GM23248 (cell line): ENCODE measurements around the gene CYP2F1. TPM values are rescaled to one million over a fixed set of nuclear protein-coding genes. Genes with fewer than 3 reads are reported as not detected.

Source experiments
- DNase-seq: peaks from one replicate; pipeline ENCODE4 v3.0.0-alpha.2; 2015
- H2AFZ ChIP-seq: fragments of 200-600 bp; sonication (generic); 2 replicates; pipeline ENCODE4 v1.6.1; 2016; ENCODE audit warnings: antibody characterized with exemption
- H3F3A ChIP-seq: fragments of 200-600 bp; sonication (generic); 2 replicates; pipeline ENCODE4 v1.6.1; 2016; ENCODE audit warnings: mild to moderate bottlenecking, antibody characterized with exemption, mixed run types; ENCODE audit not compliant: insufficient read depth
- H3K27ac ChIP-seq: fragments of 200-600 bp; sonication (generic); 2 replicates; pipeline ENCODE4 v1.5.1; 2016; ENCODE audit warnings: mild to moderate bottlenecking
- H3K27me3 ChIP-seq: fragments of 200-600 bp; sonication (generic); replicated peaks from 2 replicates; pipeline ENCODE4 v1.6.1; 2016; ENCODE audit warnings: mild to moderate bottlenecking; ENCODE audit not compliant: insufficient read depth
- H3K36me3 ChIP-seq: fragments of 200-600 bp; sonication (generic); 2 replicates; pipeline ENCODE4 v1.6.1; 2016; ENCODE audit warnings: low read depth, mild to moderate bottlenecking
- H3K4me1 ChIP-seq: fragments of 200-600 bp; sonication (generic); 2 replicates; pipeline ENCODE4 v1.6.1; 2016; ENCODE audit warnings: mild to moderate bottlenecking; ENCODE audit not compliant: insufficient read depth
- H3K4me2 ChIP-seq: fragments of 200-600 bp; sonication (generic); one replicate; pipeline ENCODE4 v1.6.1; 2016; ENCODE audit warnings: mild to moderate bottlenecking; ENCODE audit not compliant: unreplicated experiment
- H3K4me3 ChIP-seq: fragments of 200-600 bp; sonication (generic); 2 replicates; pipeline ENCODE4 v1.5.1; 2016; ENCODE audit warnings: mild to moderate bottlenecking
- H3K79me2 ChIP-seq: fragments of 200-600 bp; sonication (generic); 2 replicates; pipeline ENCODE4 v1.6.1; 2016; ENCODE audit warnings: mild to moderate bottlenecking; ENCODE audit not compliant: insufficient read depth
- H3K9ac ChIP-seq: fragments of 200-600 bp; sonication (generic); 2 replicates; pipeline ENCODE4 v1.6.1; 2016; ENCODE audit warnings: mild to moderate bottlenecking
- H3K9me2 ChIP-seq: fragments of 200-600 bp; sonication (generic); 2 replicates; pipeline ENCODE4 v1.6.1; 2016; ENCODE audit warnings: mixed run types, mild to moderate bottlenecking, moderate library complexity; ENCODE audit not compliant: insufficient read depth
- H3K9me3 ChIP-seq: fragments of 200-600 bp; sonication (generic); one replicate; pipeline ENCODE4 v1.6.1; 2017; ENCODE audit warnings: low read depth
- H4K20me1 ChIP-seq: fragments of 200-600 bp; sonication (generic); 2 replicates; pipeline ENCODE4 v1.6.0; 2016; ENCODE audit not compliant: insufficient read depth
- EZH2 ChIP-seq: fragments of 200-600 bp; sonication (generic); IDR thresholded peaks from 2 replicates; pipeline ENCODE4 v1.6.1; 2018; ENCODE audit warnings: antibody characterized with exemption, mild to moderate bottlenecking; ENCODE audit not compliant: insufficient read depth, poor library complexity, severe bottlenecking
- EZH2phosphoT487 ChIP-seq: fragments of 200-600 bp; sonication (generic); IDR thresholded peaks from 2 replicates; pipeline ENCODE4 v1.6.1; 2018; ENCODE audit warnings: antibody characterized with exemption, moderate library complexity, mild to moderate bottlenecking, low read depth; ENCODE audit not compliant: insufficient read depth
- WGBS, 2 experiments: methylation state at CpG; one replicate each; pipeline ENCODE4 v1.1.6; 2015 to 2017; ENCODE audit warnings: low lambda C conversion rate in 2 of 2, low coverage in 1 of 2; ENCODE audit errors: missing lambda C conversion rate in 2 of 2; 5-methylcytosine and 5-hydroxymethylcytosine counted together
- in situ Hi-C: fragments of 300-500 bp; cut with MboI; formaldehyde crosslinking; loops from 2 replicates; pipeline ENCODE4 v1.15.0; 2020
- polyA plus RNA-seq: library from polyadenylated mRNA; unstranded; fragments of >200 nt; fragmentation: Nextera tagmentation; extraction: Ambion mirVana; gene quantifications from 2 replicates; pipeline ENCODE4 v1.2.1, GENCODE V29; 2016
- total RNA-seq: library from RNA; depleted of rRNA; stranded (reverse); fragments of >200 nt; shearing (Covaris generic); gene quantifications from 2 replicates; pipeline ENCODE4 v1.2.3, GENCODE V29; 2014; rRNA removed

Gene CYP2F1
- total RNA-seq (not detected in 2 replicates), polyA plus RNA-seq (not detected in 2 replicates)

GRCh38 chr19:41114132-41114531 lies at the start of gene CYP2F1:
TSS of gene CYP2F1 (plus strand) at chr19:41114432. CDS start at chr19:41116189, 1,757 bp downstream.
- DNase-seq = no peak
- TF ChIP-seq EZH2phosphoT487 (no peak), EZH2 (no peak)

GRCh38 chr19:41064974-41065569 lies 49.2 kb upstream of the CYP2F1 start:
- H3K4me1 ChIP-seq = no peaks in the 10 kb centered on the region
- no peak overlapping the region for H3K9ac ChIP-seq
- H3K9me3 ChIP-seq = no peaks in the 10 kb centered on the region
- H3K4me2 ChIP-seq = no peak overlapping the region
- no peaks in the 10 kb centered on the region for H3F3A ChIP-seq
- H2AFZ ChIP-seq = no peak overlapping the region
- no peaks in the 10 kb centered on the region for H3K36me3 ChIP-seq
- H3K27me3 ChIP-seq = 0 out of 2 replicates have a peak, but pooled peaks cover 14% of the 10 kb centered on the region
- in situ Hi-C loops = no loop called here
- TF ChIP-seq EZH2 (no peak), EZH2phosphoT487 (no peak)
- H4K20me1 ChIP-seq = no peaks in the 10 kb centered on the region
- H3K9me2 ChIP-seq = no peaks in the 10 kb centered on the region
- H3K79me2 ChIP-seq = no peaks in the 10 kb centered on the region
- no peak overlapping the region for H3K4me3 ChIP-seq
- peak; percentile 34 for DNase-seq
- WGBS, 2 experiments = 50 to 51% methylated on average over 7 of the region's 7 CpGs
- no peak overlapping the region for H3K27ac ChIP-seq

More at GRCh38 chr19:41114132-41114531, at the start of gene CYP2F1:
- Histone ChIP-seq H3K9me2 (no peaks in the 10 kb centered on the region), H3K27ac (no peak within 1 kb of the TSS), H4K20me1 (no peaks in the 10 kb centered on the region), H3F3A (no peaks in the 10 kb centered on the region), H3K4me2 (no peak within 1 kb of the TSS), H2AFZ (no peak within 1 kb of the TSS), H3K36me3 (no peaks in the 10 kb centered on the region), H3K27me3 (peaks cover 23% of the 10 kb centered on the region; the same call in 1 of the 2 replicates), H3K9ac (no peak within 1 kb of the TSS), H3K4me3 (no peak within 1 kb of the TSS), H3K9me3 (no peaks in the 10 kb centered on the region), H3K4me1 (no peaks in the 10 kb centered on the region), H3K79me2 (no peaks in the 10 kb centered on the region)
- in situ Hi-C loops = no loop called here
- 24 to 32% methylated on average over 7 of the region's 7 CpGs for WGBS, 2 experiments

GRCh38 chr19:41076286-41076685 lies 37.9 kb upstream of the CYP2F1 start:
- Histone ChIP-seq H3K79me2 (no peaks in the 10 kb centered on the region), H3K4me1 (no peaks in the 10 kb centered on the region), H3F3A (no peaks in the 10 kb centered on the region), H3K27me3 (peaks cover 12% of the 10 kb centered on the region; the same call in 1 of the 2 replicates), H3K4me3 (no peak overlapping the region), H4K20me1 (no peaks in the 10 kb centered on the region), H3K9me3 (no peaks in the 10 kb centered on the region), H3K27ac (no peak overlapping the region), H3K9me2 (no peaks in the 10 kb centered on the region), H3K4me2 (no peak overlapping the region), H3K36me3 (no peaks in the 10 kb centered on the region), H3K9ac (no peak overlapping the region), H2AFZ (no peak overlapping the region)
- WGBS, 2 experiments = 64 to 73% methylated on average over 3 of the region's 3 CpGs
- DNase-seq = no peak
- in situ Hi-C loops = no loop called here
- TF ChIP-seq EZH2phosphoT487 (no peak), EZH2 (no peak)

GRCh38 chr19:41083516-41083915 lies 30.7 kb upstream of the CYP2F1 start:
- WGBS, 2 experiments = 43 to 48% methylated on average over 2 of the region's 2 CpGs
- H3F3A ChIP-seq = no peaks in the 10 kb centered on the region
- H4K20me1 ChIP-seq = no peaks in the 10 kb centered on the region
- H3K36me3 ChIP-seq = no peaks in the 10 kb centered on the region
- H3K9me3 ChIP-seq = no peaks in the 10 kb centered on the region
- no peak for DNase-seq
- no peaks in the 10 kb centered on the region for H3K79me2 ChIP-seq
- H3K9ac ChIP-seq = no peak overlapping the region
- no peaks in the 10 kb centered on the region for H3K4me1 ChIP-seq
- H3K4me2 ChIP-seq = no peak overlapping the region
- H3K9me2 ChIP-seq = no peaks in the 10 kb centered on the region
- H3K4me3 ChIP-seq = no peak overlapping the region
- in situ Hi-C loops = no loop called here
- no peak overlapping the region for H3K27ac ChIP-seq
- TF ChIP-seq EZH2 (no peak), EZH2phosphoT487 (no peak)
- peaks cover 10% of the 10 kb centered on the region for H3K27me3 ChIP-seq
- H2AFZ ChIP-seq = no peak overlapping the region
